A673 (cell line): Measurements from ENCODE around the gene GATA6.

ENCODE experiments used
- EZH2 ChIP-seq: fragments of 200-600 bp; sonication (generic); IDR thresholded peaks from 2 replicates; pipeline ENCODE4 v1.6.1; 2017; ENCODE audit warnings: borderline replicate concordance, low read depth, mild to moderate bottlenecking, mixed read lengths, antibody characterized with exemption, low read length; ENCODE audit not compliant: poor library complexity, severe bottlenecking
- TF ChIP-seq, protein P1 (sequence below): fragments of 300-800, 200-600 bp; sonication (generic); conservative IDR thresholded peaks from 2 replicates; pipeline ENCODE4 v1.5.1; 2017; ENCODE audit warnings: low read depth, mild to moderate bottlenecking, antibody characterized with exemption, low read length, moderate library complexity, mixed read lengths

DNA sequence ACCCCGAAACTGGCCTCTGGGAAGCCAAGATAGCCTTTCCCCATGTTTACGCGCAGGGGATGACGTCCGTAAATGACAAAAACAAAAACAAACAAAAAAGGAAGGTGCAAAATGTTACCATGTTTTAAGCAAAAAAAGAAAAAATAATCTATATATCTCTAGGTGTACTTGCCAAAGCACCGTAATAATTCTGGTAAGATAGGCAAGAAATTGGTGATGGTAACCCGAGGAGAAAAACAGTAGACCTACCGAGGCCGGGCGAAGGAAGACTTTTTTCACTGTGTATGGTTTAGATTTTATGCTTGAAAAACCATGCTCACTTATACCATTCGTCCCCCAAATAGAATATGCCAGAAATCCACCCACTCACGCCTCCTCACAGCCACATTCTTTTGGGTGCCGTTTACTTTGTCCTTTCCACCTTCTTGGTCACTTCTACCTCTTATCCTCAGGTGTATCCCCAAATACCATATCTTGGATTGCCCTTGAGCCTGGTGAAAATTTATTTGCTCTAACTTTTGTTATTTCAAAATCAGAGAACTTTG is 8.0 kb downstream of the GATA6 start:
- TF ChIP-seq, protein P1, sequence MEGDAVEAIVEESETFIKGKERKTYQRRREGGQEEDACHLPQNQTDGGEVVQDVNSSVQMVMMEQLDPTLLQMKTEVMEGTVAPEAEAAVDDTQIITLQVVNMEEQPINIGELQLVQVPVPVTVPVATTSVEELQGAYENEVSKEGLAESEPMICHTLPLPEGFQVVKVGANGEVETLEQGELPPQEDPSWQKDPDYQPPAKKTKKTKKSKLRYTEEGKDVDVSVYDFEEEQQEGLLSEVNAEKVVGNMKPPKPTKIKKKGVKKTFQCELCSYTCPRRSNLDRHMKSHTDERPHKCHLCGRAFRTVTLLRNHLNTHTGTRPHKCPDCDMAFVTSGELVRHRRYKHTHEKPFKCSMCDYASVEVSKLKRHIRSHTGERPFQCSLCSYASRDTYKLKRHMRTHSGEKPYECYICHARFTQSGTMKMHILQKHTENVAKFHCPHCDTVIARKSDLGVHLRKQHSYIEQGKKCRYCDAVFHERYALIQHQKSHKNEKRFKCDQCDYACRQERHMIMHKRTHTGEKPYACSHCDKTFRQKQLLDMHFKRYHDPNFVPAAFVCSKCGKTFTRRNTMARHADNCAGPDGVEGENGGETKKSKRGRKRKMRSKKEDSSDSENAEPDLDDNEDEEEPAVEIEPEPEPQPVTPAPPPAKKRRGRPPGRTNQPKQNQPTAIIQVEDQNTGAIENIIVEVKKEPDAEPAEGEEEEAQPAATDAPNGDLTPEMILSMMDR: no peak
- peak; percentile 82 for TF ChIP-seq EZH2
